PFSK-1 (cell line): ENCODE measurements around the gene NSUN6.

ENCODE experiments used
- POLR2AphosphoS5 ChIP-seq: IDR thresholded peaks from 2 replicates; pipeline ENCODE4 v1.6.1; 2012; ENCODE audit warnings: low read depth, mild to moderate bottlenecking, control low read depth, low read length, moderate library complexity
- REST ChIP-seq, 2 experiments: IDR thresholded peaks; 2 replicates each; pipeline versions ENCODE4 v1.6.1 to v1.8.0; 2011 to 2012; ENCODE audit warnings: low read depth in 2 of 2, low read length in 2 of 2, control low read depth in 1 of 2, inconsistent platforms in 1 of 2, mild to moderate bottlenecking in 1 of 2, moderate library complexity in 1 of 2; ENCODE audit not compliant: insufficient read depth in 1 of 2
- SIN3A ChIP-seq: IDR thresholded peaks from 2 replicates; pipeline ENCODE4 v1.6.1; 2012; ENCODE audit warnings: mild to moderate bottlenecking, low read length, moderate library complexity, borderline replicate concordance; ENCODE audit not compliant: insufficient read depth
- TAF1 ChIP-seq: IDR thresholded peaks from 2 replicates; pipeline ENCODE4 v1.6.1; 2012; ENCODE audit warnings: low read length, control low read depth, borderline replicate concordance; ENCODE audit not compliant: insufficient read depth

GRCh38 chr10:18523858-18524257 lies 127.5 kb downstream of the NSUN6 start:
- TF ChIP-seq POLR2AphosphoS5 (no peak), SIN3A (no peak), TAF1 (no peak), REST (IDR thresholded peaks at IDR 0.05; ENCODE audit: insufficient read depth in 1 of 2, low read depth in 2 of 2, low read length in 2 of 2) (no peak)
